NCI-H1417 treated with DMSO at 0.1 percent for 48 hours (cell line): ENCODE measurements around the gene MTERF4.

ENCODE experiments used
- DNase-seq: peaks from one replicate; lab custom pipeline; 2025; lab: John Stamatoyannopoulos, UW

Gene MTERF4

DNA sequence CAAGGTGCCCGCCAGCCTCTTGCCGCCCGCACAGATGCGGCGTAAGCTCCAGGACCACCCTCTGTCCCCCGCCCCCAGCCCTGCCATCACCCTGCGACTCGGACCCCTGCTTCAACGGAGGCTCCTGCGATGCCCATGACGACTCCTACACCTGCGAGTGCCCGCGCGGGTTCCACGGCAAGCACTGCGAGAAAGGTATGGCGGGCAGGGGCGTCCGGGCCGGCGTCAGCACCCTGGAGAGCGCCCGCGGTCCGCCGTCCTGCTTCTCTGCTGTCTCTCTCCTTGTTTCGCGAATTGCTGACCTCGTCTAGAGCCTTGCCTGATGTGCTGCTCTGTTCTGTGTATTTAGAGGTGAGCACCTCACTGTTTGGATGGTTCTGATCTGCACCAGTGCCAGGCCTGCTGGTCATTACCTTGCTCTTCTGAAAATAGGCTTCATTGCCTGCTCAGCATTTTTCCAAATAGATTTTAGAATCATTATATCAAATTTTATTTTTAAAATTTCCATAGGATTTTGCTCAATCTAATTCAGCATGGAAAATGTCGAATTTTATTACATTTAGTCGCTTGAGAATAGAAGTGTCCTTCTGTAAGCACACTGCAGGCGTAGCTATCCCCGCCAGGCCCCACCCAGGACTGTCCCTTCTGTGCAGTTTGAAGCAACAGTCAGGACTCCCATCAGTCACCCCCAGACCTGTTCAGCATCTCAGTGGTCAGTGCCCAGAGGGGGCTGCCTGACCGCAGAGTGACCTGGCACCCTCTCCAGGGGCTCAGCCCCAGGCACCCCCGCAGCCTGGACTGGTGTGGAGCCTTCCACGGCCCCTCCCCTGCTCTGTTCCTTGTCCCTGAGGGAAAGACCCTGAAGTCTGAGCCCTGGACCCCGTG lies 52.1 kb downstream of the MTERF4 start:
- DNase-seq = no peak

- DNase-seq = no peak
Measured at GRCh38 chr2:241048949-241049343, 53.1 kb downstream of the MTERF4 start.

DNA sequence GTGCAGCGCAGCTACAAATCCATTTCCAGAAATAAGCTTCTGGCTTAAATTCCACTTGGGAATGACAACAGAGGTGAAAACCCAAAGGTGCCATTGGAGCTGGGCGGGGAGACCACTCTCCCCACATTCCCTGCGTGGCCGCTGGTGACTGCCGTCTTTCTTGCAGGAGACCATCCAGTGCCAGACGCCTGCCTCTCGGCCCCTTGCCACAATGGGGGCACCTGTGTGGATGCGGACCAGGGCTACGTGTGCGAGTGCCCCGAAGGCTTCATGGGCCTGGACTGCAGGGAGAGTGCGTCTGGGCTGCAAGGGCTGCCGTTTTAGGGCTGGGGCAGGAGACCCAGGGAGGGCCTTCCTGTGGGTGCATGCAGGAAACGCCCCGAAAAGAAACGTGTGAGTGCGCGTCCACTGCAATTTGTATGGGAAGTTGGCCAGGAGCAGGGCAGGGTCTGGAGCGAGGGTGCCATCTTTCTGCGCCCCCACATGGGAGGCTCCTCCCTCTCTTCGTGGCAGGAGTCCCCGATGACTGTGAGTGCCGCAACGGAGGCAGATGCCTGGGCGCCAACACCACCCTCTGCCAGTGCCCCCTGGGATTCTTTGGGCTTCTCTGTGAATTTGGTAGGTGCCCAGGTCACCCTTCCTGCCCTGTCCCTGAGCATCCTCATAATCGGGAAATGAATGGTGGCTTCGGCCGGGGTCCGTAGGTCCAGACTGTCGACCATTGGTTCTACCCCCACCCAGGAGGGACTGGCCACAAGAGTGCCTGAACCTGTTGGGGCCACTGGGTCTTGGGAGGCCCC lies 53.7 kb downstream of the MTERF4 start:
- no peak for DNase-seq

- no peak for DNase-seq
Measured at GRCh38 chr2:241047253-241048010, 54.7 kb downstream of the MTERF4 start.
